Stimulated activated CD4-positive, alpha-beta T cell treated with anti-CD3 and anti-CD28 coated beads, Interleukin-4, amount 100 ng/mL, for 48 hours (primary cell): Measurements from ENCODE around the gene XRN1.
"Not testable (repeated sequence)": the region's sequence is repeated elsewhere in the genome, so short reads cannot be mapped to it uniquely, and the experiment has no call there.

Source experiments
- DNase-seq, 2 donors: peaks; one replicate each; pipeline ENCODE4 v3.0.0-alpha.2; 2020; ENCODE audit warnings: low read depth in 2 of 2

XRN1 gene

DNA sequence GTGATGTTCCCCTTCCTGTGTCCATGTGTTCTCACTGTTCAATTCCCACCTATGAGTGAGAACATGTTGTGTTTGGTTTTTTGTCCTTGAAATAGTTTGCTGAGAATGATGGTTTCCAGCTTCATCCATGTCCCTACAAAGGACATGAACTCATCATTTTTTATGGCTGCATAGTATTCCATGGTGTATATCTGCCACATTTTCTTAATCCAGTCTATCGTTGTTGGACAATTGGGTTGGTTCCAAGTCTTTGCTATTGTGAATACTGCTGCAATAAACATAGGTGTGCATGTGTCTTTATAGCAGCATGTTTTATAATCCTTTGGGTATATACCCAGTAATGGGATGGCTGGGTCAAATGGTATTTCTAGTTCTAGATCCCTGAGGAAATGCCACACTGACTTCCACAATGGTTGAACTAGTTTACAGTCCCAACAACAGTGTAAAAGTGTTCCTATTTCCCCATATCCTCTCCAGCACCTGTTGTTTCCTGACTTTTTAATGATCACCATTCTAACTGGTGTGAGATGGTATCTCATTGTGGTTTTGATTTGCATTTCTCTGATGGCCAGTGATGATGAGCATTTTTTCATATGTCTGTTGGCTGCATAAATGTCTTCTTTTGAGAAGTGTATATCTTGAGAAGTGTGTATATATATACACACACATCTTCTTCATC, 123.4 kb downstream of the XRN1 start:
- not testable (repeated sequence) for DNase-seq

DNA sequence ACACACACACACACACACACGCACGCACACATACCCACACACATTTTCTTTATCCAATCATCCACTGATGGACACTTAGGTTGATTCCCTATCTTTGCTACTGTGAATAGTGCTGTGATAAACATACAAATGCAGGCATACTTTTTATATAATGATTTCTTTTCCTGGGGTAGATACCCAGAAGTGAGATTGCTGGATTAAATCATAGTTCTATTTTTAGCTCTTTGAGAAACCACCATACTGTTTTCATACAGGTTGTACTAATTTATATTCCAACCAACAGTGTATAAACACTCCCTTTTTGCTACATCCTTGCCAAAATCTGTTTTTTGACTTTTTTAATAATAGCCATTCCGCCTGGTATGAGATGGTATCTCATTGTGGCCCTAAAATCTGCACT, 127.9 kb downstream of the XRN1 start:
- DNase-seq, result no peak

DNA sequence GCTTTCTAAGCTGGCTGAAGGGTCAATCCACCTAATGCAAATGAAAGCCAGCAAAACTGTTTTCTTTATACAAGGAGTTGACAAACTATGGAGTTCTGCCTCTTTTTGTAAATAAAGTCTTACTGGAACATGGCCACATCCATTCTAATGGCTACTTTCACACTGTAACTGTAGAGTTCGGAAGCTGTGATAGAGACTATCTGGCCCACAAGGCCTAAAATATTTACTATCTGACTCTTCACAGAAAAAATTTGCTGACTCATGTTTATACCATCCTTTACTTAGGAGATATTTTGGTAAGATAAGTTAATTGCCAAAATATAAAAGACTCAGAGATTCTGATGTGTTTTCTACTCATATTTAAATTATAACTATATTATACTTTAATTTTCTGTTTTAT, 128.7 kb downstream of the XRN1 start:
- DNase-seq, result no peak

DNA sequence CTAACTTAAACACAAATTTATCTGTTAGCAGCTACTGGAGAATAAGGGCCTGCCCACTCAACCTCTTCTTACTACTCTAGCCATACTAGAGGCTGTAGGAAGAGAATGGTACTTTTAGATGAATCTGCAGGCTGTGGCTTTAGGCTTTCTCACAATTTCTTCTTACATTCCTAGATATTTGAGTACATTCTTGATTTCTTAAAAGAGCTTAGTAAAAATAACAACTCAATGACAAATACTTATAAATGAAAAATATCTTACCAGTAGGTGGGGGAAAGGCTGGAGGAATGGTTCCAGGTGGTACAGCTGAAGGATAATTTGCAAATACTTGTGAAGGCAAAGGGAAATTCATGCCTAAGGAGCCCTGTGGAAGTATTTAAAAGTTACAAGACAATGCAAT, 129.5 kb downstream of the XRN1 start:
- no peak for DNase-seq

- not testable (repeated sequence) for DNase-seq
These were observed 131.9 kb downstream of the XRN1 start for GRCh38 chr3:142315978-142316388.

DNA sequence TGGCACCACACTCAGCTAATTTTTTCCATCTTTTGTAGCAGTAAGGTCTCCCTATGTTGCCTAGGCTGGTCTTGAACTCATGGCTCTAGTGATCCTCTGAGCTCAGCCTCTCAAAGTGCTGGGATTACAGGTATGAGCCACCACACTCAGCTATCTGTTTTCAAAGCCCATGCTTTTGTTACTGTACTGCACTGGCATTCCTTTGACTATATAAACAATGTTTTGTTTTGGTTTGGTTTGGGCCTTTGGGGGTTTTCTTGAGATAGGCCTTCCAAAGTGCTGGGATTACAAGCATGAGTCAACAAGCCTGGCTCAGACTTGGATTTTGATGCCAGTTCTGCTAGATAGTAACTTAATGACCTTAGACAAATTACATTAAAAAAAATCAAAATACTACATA, 132.8 kb downstream of the XRN1 start:
- no peak for DNase-seq

DNA sequence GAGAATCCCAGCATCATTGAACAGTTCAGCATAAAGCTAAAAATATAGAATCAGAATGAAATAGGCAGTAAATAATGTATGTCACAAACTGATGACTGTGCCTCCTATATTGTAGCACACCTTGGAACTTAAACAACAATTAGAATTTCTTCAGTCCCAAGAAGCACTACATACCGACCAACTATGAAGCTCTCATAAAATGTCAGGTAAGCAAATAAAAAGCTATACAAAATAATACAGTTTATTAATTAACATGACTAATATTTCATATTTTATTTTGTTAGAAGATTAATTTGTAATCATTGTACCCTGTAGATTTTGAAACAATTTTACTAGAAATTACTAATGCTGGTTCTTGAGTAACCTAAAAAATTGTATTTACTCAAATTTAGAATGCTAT, 137.4 kb downstream of the XRN1 start:
- no peak for DNase-seq

DNA sequence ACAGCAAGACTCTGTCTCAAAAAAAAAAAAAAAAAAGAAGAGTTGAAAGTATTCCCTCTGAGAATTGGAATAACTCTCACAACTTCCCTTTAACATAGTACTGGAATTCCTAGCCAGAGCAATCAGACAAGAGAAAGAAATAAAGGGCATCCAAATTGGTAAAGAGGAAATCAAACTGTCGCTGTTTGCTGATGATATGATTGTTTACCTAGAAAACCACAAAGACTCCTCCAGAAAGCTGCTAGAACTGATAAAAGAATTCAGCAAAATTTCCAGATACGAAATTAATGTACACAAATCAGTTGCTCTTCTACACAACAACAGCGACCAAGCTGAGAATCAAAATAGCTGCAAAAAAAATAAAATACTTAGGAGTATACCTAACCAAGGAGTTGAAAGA, 145.0 kb downstream of the XRN1 start:
- DNase-seq, result not testable (repeated sequence)

DNA sequence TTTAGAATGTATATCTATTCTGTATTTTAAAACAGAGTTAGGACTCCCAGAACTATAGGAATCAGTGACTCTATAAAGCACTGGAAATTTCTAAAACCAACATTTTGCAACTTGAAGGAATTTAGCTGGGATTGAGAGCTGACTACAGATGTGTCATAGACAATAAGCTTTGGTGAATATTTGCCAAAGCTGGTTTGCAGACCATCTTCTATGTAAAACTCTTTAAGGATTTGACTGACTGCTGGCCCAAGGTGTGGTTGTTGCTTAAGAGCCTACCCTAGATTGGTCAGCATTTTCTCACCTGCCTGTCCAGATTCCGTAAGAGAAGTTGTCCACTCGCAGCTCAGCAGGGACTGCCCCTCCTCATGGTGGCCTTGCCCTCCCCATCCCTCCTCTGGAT, 149.2 kb downstream of the XRN1 start:
- no peak for DNase-seq

GRCh38 chr3:142296507-142296906, 151.3 kb downstream of the XRN1 start:
- DNase-seq, result no peak

DNA sequence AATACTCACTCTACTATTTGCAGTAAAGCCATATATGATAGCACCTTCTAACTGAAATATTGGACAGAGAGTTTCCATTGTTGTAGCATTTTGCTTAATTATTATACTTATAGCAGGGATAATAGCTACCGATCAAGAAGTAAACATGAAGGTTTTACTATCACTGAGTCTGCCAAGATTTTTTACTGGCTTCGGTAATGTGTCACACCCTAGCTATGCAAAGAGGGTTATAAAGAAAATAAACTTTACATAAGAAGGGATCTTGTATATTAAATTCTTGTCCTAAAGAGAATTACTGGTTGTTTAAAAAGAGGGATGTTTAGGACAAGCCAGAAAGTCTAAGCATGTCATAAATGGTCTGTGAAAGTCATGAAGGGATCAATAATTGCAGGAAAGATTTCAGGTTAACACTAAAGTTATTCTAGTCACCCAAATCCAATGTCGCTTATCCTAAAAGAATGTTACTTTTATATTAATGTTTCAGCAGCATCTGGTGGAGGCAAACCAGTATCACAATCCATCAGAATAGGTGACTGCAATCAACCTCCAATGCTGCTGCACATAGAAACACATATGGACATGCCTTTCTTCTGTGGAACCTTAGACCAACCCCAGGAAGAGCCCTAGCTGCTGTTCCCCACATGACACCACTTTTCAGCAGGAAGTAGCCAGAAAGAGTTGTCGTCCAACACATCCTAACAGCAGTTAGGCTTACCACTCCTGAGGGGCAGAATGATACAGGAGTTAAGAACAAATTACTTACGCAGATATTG, 159.8 kb downstream of the XRN1 start:
- no peak for DNase-seq

GRCh38 chr3:142285083-142285517, 162.7 kb downstream of the XRN1 start:
- DNase-seq, result no peak

- DNase-seq, result no peak
These were observed 165.3 kb downstream of the XRN1 start for GRCh38 chr3:142282503-142282902.

DNA sequence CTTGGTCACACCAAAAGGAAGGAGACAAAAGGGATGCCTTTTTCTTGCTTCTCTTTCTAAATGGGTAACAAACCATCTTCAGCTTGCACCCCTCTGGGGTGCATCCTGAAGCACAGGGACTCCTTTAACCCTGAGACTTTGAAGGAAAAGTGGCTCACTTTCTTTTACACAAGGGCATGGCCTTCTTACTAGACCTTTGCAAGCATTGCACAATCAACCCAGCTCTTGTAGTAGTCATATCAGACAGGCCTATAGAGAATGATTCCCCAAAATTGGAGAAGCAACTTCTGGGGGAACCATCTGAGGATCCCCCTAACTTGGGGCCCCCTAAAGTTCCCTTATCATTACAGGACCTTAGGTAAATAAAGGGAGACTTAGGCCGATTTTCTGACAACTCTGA, 166.4 kb downstream of the XRN1 start:
- DNase-seq, result no peak

- DNase-seq, result peak in 1 of 2 donors; percentile 15
These were observed 167.8 kb downstream of the XRN1 start for GRCh38 chr3:142279965-142280590.

DNA sequence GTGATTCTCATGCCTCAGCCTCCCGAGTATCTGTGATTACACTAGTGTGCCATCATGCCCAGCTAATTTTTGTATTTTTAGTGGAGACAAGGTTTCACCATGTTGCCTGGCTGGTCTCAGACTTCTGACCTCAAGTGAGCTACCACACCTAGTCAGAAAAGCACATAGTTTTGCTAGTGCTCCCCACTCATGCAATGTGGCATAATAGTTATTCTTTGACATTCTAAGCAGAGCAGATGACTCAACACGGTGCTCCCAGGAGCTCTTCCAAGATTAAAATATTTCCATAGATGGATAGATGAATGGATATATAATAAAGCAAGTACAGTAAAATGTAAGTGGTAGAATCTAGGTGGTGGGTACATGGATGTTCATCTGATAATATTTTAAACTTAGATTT, 169.4 kb downstream of the XRN1 start:
- DNase-seq, result no peak

DNA sequence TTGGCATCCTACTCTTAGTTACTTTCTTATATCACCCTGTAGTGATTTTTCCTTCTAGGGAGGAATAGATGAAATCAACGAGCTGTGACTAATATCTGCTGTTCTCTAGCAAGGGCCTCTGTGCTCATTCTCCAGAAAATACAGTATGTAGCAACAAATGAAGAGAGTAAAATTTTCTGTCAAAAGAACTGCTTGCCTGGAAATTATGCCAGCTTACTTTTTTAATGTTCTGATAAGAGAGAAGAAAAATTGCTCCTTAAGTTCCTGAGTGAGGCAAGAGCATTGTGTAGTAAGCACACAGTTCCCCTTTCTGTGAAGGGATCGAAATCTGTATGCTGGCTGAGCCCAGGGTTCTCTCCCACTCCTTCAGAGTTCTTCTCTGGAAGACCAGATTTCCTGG, 171.1 kb downstream of the XRN1 start:
- no peak for DNase-seq

DNA sequence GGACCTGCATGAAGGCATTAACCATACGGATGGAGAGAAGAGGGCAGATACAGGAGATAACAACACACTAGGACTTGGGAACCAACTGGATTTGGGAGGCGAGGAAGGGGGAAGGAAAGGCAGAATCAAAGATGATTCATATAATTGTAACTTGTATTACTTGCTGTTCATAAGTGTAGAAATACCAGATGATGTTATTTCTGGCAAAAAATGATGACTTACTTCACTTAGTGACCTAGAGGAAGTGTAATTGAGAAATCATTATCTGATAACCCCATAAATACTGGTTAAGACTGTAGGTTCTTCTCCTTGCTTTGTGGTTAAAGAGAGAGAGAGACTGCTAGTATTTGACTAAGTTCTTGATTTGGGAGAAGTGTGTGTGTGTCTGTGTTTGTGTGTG, 172.0 kb downstream of the XRN1 start:
- DNase-seq, result no peak

GRCh38 chr3:142274908-142275307, 172.9 kb downstream of the XRN1 start:
- DNase-seq, result no peak

DNA sequence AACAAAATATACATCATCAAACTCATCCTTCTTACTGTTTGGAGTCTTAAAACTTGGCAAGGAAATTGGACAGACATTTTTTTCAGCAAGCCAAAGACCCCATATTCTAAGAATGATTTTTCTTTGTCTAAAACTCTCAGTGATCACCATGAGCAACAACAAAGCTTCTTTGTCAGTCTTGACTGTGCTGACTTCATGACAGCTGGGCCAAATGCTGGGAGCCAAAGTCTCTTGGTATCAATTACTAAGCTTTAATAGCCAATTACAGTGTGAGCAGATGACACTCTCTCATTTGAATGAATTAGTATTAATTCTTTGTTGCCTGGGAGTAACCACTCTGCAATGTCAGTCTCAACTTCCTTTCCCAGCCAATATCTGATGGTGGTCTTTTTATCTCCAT, 174.3 kb downstream of the XRN1 start:
- DNase-seq, result no peak

- DNase-seq, result no peak
These were observed 175.5 kb downstream of the XRN1 start for GRCh38 chr3:142272200-142272891.

- DNase-seq, result no peak
These were observed 177.4 kb downstream of the XRN1 start for GRCh38 chr3:142270407-142270806.
